Ovary (tissue), 9 donors: ENCODE measurements around the gene PGAP3. TPM values are rescaled to one million over a fixed set of nuclear protein-coding genes. Genes with fewer than 3 reads are reported as not detected.

Source experiments
- DNase-seq, 5 donors: peaks; one replicate each; pipeline ENCODE4 v3.0.0-alpha.2; 2019 to 2020
- H3K27ac ChIP-seq, 2 donors: fragments of 200-600 bp; one replicate each; pipeline versions ENCODE4 v1.5.1 to v1.8.0; 2019 to 2022
- H3K27me3 ChIP-seq: fragments of 200-600 bp; one replicate; pipeline ENCODE4 v1.8.0; 2022
- H3K36me3 ChIP-seq: fragments of 200-600 bp; sonication (generic); one replicate; pipeline ENCODE4 v1.5.1; 2019
- H3K4me1 ChIP-seq: one replicate; pipeline ENCODE4 v1.8.1; 2013; ENCODE audit warnings: mild to moderate bottlenecking, moderate library complexity; ENCODE audit not compliant: insufficient read depth
- H3K4me3 ChIP-seq: fragments of 200-600 bp; sonication (generic); one replicate; pipeline ENCODE4 v1.5.1; 2017
- H3K9me3 ChIP-seq, 2 donors: fragments of 200-600 bp in 1 of 2; sonication (generic) in 1 of 2; one replicate each; pipeline versions ENCODE4 v1.5.1 to v1.8.1; 2013 to 2019; ENCODE audit warnings: mild to moderate bottlenecking in 1 of 2, moderate library complexity in 1 of 2
- EP300 ChIP-seq: sonication (generic); formaldehyde crosslinking; IDR thresholded peaks from one replicate; pipeline ENCODE4 v1.6.1; 2017; ENCODE audit warnings: antibody characterized with exemption
- POLR2A ChIP-seq: fragments of 450-650 bp; IDR thresholded peaks from one replicate; pipeline ENCODE4 v1.6.1; 2017; ENCODE audit warnings: antibody characterized with exemption, mild to moderate bottlenecking, moderate library complexity
- WGBS, 3 donors: extraction: QIAGEN DNeasy Blood & Tissue Kit in 1 of 3; methylation state at CpG; one replicate each; pipeline versions ENCODE4 v1.1.5 to v1.1.7; 2013 to 2017; 5-methylcytosine and 5-hydroxymethylcytosine counted together
- intact Hi-C, 4 donors: fragments of 100-400 bp; cut with DNase I; formaldehyde crosslinking; loops; one replicate each; pipeline versions ENCODE4 v1.11.0 to v1.15.1; 2022 to 2023
- polyA plus RNA-seq, 2 donors: library from polyadenylated mRNA; stranded (reverse); fragments of 200-250 nt in 1 of 2; fragments of 350-450 nt in 1 of 2; fragmentation: Illumina TruSeq in 1 of 2; extraction: RNeasy Lipid Tissue Mini Kit (QIAGEN cat#74804) in 1 of 2; gene quantifications; one replicate each; pipeline ENCODE4 v1.2.3, GENCODE V29; 2013 to 2014
- total RNA-seq, 7 donors: library from RNA; depleted of rRNA in 2 of 7; stranded (reverse); fragments of >200 nt in 2 of 7; fragmentation: NEBNext Ultra II Directional in 3 of 7; extraction: Animal tissue kit (Norgen Biotek cat#: 25700) in 3 of 7; gene quantifications; one replicate each; pipeline versions ENCODE4 v1.1.0 to v1.2.4, GENCODE V29; 2016 to 2023
- TF ChIP-seq, protein P1 (sequence below), 3 donors: fragments of 450-650 bp in 2 of 3; fragments of 200-600 bp in 1 of 3; IDR thresholded peaks; one replicate each; pipeline versions ENCODE4 v1.5.1 to v1.8.0; 2016 to 2022; ENCODE audit warnings: antibody characterized with exemption in 3 of 3, mild to moderate bottlenecking in 1 of 3
- donor health status: DM: no; HTN: no; CAD: no; lungs with moderate emphysema.
- donor health status: DM: no; HTN: no; CAD: no.
- donor health status: Bipolar disorder and iron deficiency.
- donor health status: DM: yes; HTN: yes; CAD: no.
- donor health status: DM: no; HTN: no; CAD: no.
- donor health status: DM: yes; HTN: yes; CAD: no.

PGAP3 gene
- total and polyA plus RNA-seq, 9 donors: 7.9 to 31.3 (median 19.6) TPM

GRCh38 chr17:39643271-39643670 lies 44.6 kb downstream of the PGAP3 start:
- TF ChIP-seq POLR2A (no peak), EP300 (no peak)
- TF ChIP-seq, protein P1, sequence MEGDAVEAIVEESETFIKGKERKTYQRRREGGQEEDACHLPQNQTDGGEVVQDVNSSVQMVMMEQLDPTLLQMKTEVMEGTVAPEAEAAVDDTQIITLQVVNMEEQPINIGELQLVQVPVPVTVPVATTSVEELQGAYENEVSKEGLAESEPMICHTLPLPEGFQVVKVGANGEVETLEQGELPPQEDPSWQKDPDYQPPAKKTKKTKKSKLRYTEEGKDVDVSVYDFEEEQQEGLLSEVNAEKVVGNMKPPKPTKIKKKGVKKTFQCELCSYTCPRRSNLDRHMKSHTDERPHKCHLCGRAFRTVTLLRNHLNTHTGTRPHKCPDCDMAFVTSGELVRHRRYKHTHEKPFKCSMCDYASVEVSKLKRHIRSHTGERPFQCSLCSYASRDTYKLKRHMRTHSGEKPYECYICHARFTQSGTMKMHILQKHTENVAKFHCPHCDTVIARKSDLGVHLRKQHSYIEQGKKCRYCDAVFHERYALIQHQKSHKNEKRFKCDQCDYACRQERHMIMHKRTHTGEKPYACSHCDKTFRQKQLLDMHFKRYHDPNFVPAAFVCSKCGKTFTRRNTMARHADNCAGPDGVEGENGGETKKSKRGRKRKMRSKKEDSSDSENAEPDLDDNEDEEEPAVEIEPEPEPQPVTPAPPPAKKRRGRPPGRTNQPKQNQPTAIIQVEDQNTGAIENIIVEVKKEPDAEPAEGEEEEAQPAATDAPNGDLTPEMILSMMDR (IDR thresholded peaks at IDR 0.05): no peak
- WGBS, 3 donors: 77 to 90% (median 85%) methylated on average over 4 of the region's 4 CpGs
- Histone ChIP-seq H3K36me3 (no peaks in the 10 kb centered on the region), H3K4me1 (peaks cover 10% of the 10 kb centered on the region), H3K4me3 (no peak overlapping the region), H3K27ac (no peak overlapping the region), H3K9me3 (no peaks in the 10 kb centered on the region), H3K27me3 (no peaks in the 10 kb centered on the region)
- intact Hi-C loops: no loop called here
- no peak for DNase-seq

DNA sequence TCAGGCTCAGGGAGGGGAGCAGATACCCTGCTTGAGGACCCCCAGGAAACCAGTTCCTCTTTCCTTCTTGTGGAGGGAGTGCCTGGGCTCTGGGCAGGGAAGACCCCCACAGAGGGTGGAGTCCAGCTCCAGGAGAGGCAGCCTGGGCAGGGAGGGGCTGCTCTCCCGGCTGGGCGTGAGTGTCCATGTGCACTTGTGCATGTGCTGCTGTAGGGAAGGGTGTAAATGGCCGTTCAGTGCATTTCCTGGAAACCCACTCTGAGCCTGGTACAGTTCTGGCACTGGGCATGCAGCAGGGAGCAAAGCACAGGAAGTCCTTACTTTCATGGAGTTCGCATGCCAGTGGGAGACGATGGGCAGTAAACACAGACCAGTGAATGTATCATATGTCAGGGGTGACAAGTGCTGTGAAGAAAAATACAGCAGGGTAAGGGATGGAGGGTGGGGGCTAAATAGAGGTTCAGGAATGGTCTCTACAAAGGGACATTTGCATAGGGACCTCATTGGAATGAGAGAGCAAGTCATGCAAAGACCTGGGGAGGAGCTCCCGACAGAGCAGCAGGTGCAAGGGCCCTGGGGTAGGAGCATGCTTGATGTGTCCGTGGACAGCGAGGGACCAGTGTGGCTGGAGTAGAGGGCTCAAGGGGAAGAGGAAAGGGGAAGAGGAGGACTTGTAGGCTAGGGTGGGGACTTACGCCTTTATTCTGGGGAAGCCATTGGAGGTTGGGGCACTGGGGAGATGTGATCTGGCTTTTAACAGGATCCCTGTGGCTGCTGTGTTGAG lies 45.4 kb downstream of the PGAP3 start:
- Histone ChIP-seq H3K4me3 (no peak overlapping the region), H3K9me3 (no peaks in the 10 kb centered on the region), H3K4me1 (peaks cover 14% of the 10 kb centered on the region), H3K36me3 (no peaks in the 10 kb centered on the region), H3K27ac (no peak overlapping the region), H3K27me3 (no peaks in the 10 kb centered on the region)
- no peak for DNase-seq
- no peak for TF ChIP-seq POLR2A
- TF ChIP-seq, protein P1 (IDR thresholded peaks at IDR 0.05): no peak
- no peak for TF ChIP-seq EP300
- intact Hi-C loops: no loop called here
- 83 to 87% (median 87%) methylated on average over 9 of the region's 9 CpGs for WGBS, 3 donors

DNA sequence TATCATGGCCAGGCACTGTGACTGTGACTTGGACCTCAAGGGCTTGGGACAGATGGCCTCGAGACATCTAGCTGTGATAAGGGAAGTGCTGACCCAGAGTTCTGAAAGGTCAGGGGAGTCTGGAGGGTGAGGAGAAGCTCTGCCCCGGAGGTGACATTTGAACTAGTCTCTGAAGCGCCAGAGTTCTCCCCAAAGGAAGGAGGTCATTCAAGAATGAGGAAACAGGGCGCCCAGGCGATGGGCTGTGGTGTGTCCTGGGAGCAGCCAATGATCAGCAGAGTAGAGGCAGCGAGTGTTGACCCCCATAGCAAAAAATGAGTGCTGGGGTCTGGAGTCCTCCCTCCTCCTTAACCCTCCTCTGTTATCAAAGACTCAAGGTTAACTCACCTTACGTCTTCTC lies 46.0 kb downstream of the PGAP3 start:
- no peak for DNase-seq
- no peaks in the 10 kb centered on the region for H3K27me3 ChIP-seq
- peaks cover 14% of the 10 kb centered on the region for H3K4me1 ChIP-seq
- H3K36me3 ChIP-seq: no peaks in the 10 kb centered on the region
- no peak overlapping the region for H3K27ac ChIP-seq
- TF ChIP-seq POLR2A (no peak), EP300 (no peak)
- TF ChIP-seq, protein P1 (IDR thresholded peaks at IDR 0.05): no peak
- intact Hi-C loops: no loop called here
- WGBS, 3 donors: 75 to 80% (median 78%) methylated on average over 7 of the region's 7 CpGs
- no peaks in the 10 kb centered on the region for H3K9me3 ChIP-seq
- H3K4me3 ChIP-seq: no peak overlapping the region

- Histone ChIP-seq H3K4me1 (peaks cover 14% of the 10 kb centered on the region), H3K9me3 (no peaks in the 10 kb centered on the region), H3K27ac (no peak overlapping the region), H3K36me3 (no peaks in the 10 kb centered on the region), H3K27me3 (no peaks in the 10 kb centered on the region), H3K4me3 (no peak overlapping the region)
- TF ChIP-seq, protein P1 (IDR thresholded peaks at IDR 0.05): no peak
- no peak for TF ChIP-seq POLR2A
- no peak for TF ChIP-seq EP300
- intact Hi-C loops: no loop called here
- 87 to 94% (median 87%) methylated on average over 4 of the region's 4 CpGs for WGBS, 3 donors
- no peak for DNase-seq
Observed at GRCh38 chr17:39641097-39641496, 46.8 kb downstream of the PGAP3 start.
